ENCODE data around the gene HOXB9. TPM values are rescaled to one million over a fixed set of nuclear protein-coding genes. Genes with fewer than 3 reads are reported as not detected.

The HOXB9 gene
- total and polyA plus RNA-seq, 10 of the 15 experiments (the other 5 are each of a cell fraction or from before 2014, with no cell fraction given) = 0.01 to 0.49 (median 0.09) TPM; not detected in 5

GRCh38 chr17:48584223-48584741, 41.9 kb downstream of the HOXB9 start:
- no peak overlapping the region for H2AFZ ChIP-seq (ENCODE audit: control insufficient read depth, low read depth, low read length)
- H3K4me1 ChIP-seq (ENCODE audit: control insufficient read depth, insufficient read depth, low read length) = peaks cover 10% of the 10 kb centered on the region
- H3K36me3 ChIP-seq (ENCODE audit: control insufficient read depth in 2 of 2, insufficient read depth in 2 of 2, low read length in 1 of 2) = no peaks in the 10 kb centered on the region
- WGBS (ENCODE audit: insufficient coverage, insufficient replicate concordance, low lambda C conversion rate, missing lambda C conversion rate) = 50% methylated on average over 2 of the region's 2 CpGs
- TF ChIP-seq RFX5 (IDR thresholded peaks at IDR 0.05; ENCODE audit: low read depth, low read length) = no peak
- TF ChIP-seq ELK1 (IDR thresholded peaks at IDR 0.05; ENCODE audit: low read depth, low read length) = no peak
- no peak for TF ChIP-seq ESRRA (IDR thresholded peaks at IDR 0.05; ENCODE audit: low read length)
- TF ChIP-seq MEF2B (IDR thresholded peaks at IDR 0.05; ENCODE audit: partially characterized antibody, poor library complexity, severe bottlenecking) = no peak
- TF ChIP-seq NR2C2 (IDR thresholded peaks at IDR 0.05; ENCODE audit: borderline replicate concordance, control insufficient read depth, insufficient read length, low read depth) = no peak
- TF ChIP-seq MTA3 (IDR thresholded peaks at IDR 0.05; ENCODE audit: borderline replicate concordance, low read length) = no peak
- no peak for TF ChIP-seq PAX5 (IDR thresholded peaks at IDR 0.05; ENCODE audit: borderline replicate concordance, low read depth, low read length)
- no peak for TF ChIP-seq SREBF1 (IDR thresholded peaks at IDR 0.05; ENCODE audit: low read length)
- no peak for TF ChIP-seq ATF3 (IDR thresholded peaks at IDR 0.05; ENCODE audit: borderline replicate concordance, extremely low read depth, low read depth, low read length)
- TF ChIP-seq RAD21 (IDR thresholded peaks at IDR 0.05; ENCODE audit: insufficient read depth, low read depth, low read length) = no peak
- TF ChIP-seq FOXM1 (IDR thresholded peaks at IDR 0.05; ENCODE audit: low read depth, low read length) = no peak
- TF ChIP-seq HDAC2 (IDR thresholded peaks at IDR 0.05) = no peak
- TF ChIP-seq TARDBP (IDR thresholded peaks at IDR 0.05; ENCODE audit: borderline replicate concordance) = no peak
- no peak for TF ChIP-seq PRDM15 (CRISPR knock-in tag; IDR thresholded peaks at IDR 0.05)
- no peak for TF ChIP-seq BHLHE40 (IDR thresholded peaks at IDR 0.05; ENCODE audit: borderline replicate concordance in 1 of 2, low read depth in 2 of 2, low read length in 1 of 2)
- TF ChIP-seq SUPT20H (IDR thresholded peaks at IDR 0.05; ENCODE audit: borderline replicate concordance, control insufficient read depth, low read depth, low read length) = no peak
- no peaks in the 10 kb centered on the region for H4K20me1 ChIP-seq (ENCODE audit: control insufficient read depth, insufficient read depth)
- BruUV-seq (replicated peaks) = no TSS peak
- ChIA-PET POLR2A (no interaction called here), CTCF (interaction anchor here (0.7 to 2.4 kb wide), 9 partner anchors 28 to 473 kb away, joined by 3 to 9 read pairs (median 4); no protein-coding TSS in a partner anchor), RAD21 (ENCODE audit: unreplicated experiment) (interaction anchor here (0.8 to 2.2 kb wide), 6 partner anchors 73 to 504 kb away, joined by 3 to 7 read pairs (median 4); no protein-coding TSS in a partner anchor), SMC1A (ENCODE audit: uncharacterized antibody, unreplicated experiment) (interaction anchor here (0.8 to 1.0 kb wide), 3 partner anchors 237 to 504 kb away, joined by 3 read pairs; no protein-coding TSS in a partner anchor)
- H3K4me3 ChIP-seq = no peak overlapping the region
- ATAC-seq (no peak), DNase-seq (ENCODE audit: low read depth, low spot score) (no peak), FAIRE-seq (no peak)
- no peak overlapping the region for H3K4me2 ChIP-seq (ENCODE audit: control insufficient read depth, insufficient read depth)
- intact Hi-C loops (cut with micrococcal nuclease; ENCODE audit: unreplicated experiment) = no loop called here
- peaks cover 0 to 4% of the 10 kb centered on the region in 2 experiments; a peak in 1 of 4 replicates for H3K27me3 ChIP-seq (replicated peaks in 1 of 2; ENCODE audit: control insufficient read depth in 2 of 2, insufficient read depth in 2 of 2, low read length in 1 of 2)
- no peak overlapping the region for H3K9ac ChIP-seq (ENCODE audit: control insufficient read depth, insufficient read depth, low read length)
- no peak overlapping the region for H3K27ac ChIP-seq (ENCODE audit: control insufficient read depth, insufficient read depth)
- in situ Hi-C loops (cut with MboI) = no loop called here
- no peaks in the 10 kb centered on the region for H3K79me2 ChIP-seq (ENCODE audit: control insufficient read depth, insufficient read depth, low read length)
- H3K9me3 ChIP-seq (replicated peaks; ENCODE audit: control insufficient read depth, insufficient read depth, low read length) = no peaks in the 10 kb centered on the region
